Spleen (tissue), 7 donors: Measurements from ENCODE around the gene RAC2.
A peak's percentile ranks its signal among the peaks of the same experiment; 100 is the strongest.

ENCODE experiments used
- CTCF ChIP-seq, 11 experiments: fragments of 200-600 bp in 7 of 11; fragments of 450-650 bp in 4 of 11; sonication (generic) in 4 of 11; IDR thresholded peaks in 8 of 11; conservative IDR thresholded peaks in 3 of 11; 1 replicate in 7 of 11; 2 replicates in 4 of 11; pipeline versions ENCODE4 v1.4.0 to v1.8.0; 2016 to 2021; ENCODE audit warnings: antibody characterized with exemption in 11 of 11, inconsistent platforms in 4 of 11, mild to moderate bottlenecking in 1 of 11
- POLR2A ChIP-seq, 3 donors: fragments of 450-650 bp; IDR thresholded peaks; one replicate each; pipeline ENCODE4 v1.5.1; 2017; ENCODE audit warnings: antibody characterized with exemption in 3 of 3, mild to moderate bottlenecking in 1 of 3
- donor health status: DM: no; HTN: no; CAD: no; lungs with moderate emphysema.
- donor health status: DM: no; HTN: no; CAD: no.
- donor health status: DM: no; HTN: no; CAD: no.

- peak in 1 of 11 experiments; percentile 15 for TF ChIP-seq CTCF (IDR thresholded peaks at IDR 0.05 in 8 of 11, conservative IDR thresholded peaks at IDR 0.05 in 3 of 11)
- TF ChIP-seq POLR2A (IDR thresholded peaks at IDR 0.05), result no peak
Observed at GRCh38 chr22:37222440-37222971, 21.6 kb downstream of the RAC2 start.
